Measurements from ENCODE around the gene PTGES2.
"Not testable (repeated sequence)": the region's sequence is repeated elsewhere in the genome, so short reads cannot be mapped to it uniquely, and the experiment has no call there.

PTGES2 gene

DNA sequence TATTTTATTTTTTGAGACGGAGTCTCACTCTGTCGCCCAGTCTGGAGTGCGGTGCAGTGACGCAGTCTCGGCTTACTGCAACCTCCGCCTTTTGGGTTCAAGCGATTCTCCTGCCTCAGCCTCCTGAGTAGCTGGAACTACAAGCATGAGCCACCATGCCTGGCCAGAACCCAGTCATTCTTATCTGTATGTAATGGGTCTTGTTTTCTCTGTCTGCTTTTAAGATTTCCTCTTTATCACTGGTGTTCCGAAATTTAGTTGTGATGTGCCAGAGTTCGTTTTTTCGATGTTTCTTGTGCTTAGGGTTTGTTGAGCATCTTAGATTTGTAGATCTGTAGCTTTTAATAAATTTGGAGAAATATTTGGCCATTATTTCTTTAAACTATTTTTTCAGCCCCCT lies 40.3 kb downstream of the PTGES2 start:
- DNase-seq: no peak

DNA sequence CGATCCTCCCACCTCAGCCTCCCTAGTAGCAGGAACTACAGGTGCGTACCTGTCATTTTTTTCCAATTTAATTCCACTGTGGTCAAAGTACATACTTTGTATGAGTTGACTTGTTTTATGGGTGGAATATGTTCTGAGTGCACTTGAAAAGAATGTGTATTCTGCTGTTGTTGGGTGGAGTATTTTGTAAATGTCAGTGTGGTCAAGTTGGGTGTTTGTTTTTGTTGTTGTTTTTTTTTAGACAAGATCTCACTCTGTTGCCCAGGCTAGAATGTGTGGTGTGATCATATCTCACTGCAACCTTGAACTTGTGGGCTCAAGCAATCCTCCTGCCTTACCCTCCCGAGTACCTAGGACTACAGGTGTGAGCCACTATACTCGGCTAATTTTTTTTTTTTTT lies 41.6 kb downstream of the PTGES2 start:
- DNase-seq: no peak

DNA sequence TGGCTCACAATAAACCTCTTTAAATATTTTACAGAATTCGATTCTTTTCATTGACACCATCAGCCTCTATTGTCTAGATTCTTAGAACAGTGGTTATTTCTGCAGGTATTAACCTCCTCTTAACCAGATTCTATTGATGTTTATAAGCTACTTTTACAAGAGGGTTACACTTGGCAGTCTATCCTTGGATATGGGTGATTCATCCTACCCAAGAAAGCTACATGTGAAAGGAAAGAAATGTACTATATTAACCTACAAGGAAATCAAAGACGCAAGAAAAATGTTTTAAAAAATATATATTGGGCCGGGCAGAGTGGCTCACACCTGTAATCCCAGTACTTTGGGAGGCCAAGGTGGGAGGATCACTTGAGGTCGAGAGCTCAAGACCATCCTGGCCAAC lies 42.8 kb downstream of the PTGES2 start:
- no peak for DNase-seq

DNA sequence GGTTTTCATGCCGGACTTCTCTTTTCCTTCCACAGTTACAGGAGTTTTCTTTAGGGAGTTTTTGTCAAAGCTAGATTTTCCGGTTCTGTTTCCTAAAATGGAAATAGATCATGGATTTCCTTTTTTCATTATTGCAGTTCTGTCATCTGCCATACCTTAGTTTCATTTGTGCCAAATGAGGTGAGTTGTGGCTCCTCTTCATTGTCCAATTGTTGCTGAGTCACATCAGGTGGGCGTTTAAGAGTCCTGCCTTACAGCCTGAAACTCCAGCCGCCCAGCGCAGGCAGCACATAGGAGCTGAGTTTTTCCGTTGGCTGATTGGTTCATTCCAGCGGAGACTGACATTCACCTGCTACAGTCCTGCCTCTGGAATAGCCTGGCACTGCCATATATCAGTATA lies 45.4 kb downstream of the PTGES2 start:
- DNase-seq: no peak

DNA sequence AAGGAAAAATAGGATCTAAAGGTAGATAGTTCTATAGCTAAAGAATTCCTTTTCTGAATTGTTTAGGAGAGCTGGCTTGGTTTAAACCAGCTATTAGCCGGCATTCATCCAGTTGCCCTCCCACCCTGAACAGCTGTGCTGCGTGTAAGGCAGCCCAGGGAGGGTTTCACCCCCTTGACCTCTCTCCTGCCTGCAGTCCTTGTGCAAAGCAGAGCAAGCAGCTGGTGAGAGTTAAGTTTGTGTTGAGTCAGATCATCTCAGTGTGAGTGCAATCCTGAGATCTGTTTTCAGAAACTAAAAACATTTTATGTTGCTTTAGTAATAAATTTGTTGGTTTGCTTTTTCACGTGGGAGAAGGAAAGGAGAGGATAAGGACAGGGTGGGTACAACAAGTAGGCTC lies 46.5 kb downstream of the PTGES2 start:
- DNase-seq: no peak

DNA sequence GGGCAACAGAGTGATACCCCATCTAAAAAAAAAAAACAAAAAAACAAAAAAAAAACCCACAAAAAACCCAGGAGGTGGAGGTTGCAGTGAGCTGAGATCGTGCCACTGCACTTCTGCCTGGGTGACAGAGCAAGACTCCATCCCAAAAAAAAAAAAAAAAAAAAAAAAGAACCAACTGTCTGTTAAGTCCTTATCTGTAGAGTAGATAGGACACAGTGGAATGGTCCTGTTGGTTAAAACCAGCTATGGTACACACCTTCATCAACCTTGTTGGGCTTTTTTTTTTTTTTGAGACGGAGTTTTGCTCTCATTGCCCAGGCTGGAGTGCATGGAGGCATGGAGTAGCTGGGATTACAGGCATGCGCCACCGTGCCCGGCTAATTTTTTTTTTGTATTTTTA lies 47.3 kb downstream of the PTGES2 start:
- DNase-seq: no peak

DNA sequence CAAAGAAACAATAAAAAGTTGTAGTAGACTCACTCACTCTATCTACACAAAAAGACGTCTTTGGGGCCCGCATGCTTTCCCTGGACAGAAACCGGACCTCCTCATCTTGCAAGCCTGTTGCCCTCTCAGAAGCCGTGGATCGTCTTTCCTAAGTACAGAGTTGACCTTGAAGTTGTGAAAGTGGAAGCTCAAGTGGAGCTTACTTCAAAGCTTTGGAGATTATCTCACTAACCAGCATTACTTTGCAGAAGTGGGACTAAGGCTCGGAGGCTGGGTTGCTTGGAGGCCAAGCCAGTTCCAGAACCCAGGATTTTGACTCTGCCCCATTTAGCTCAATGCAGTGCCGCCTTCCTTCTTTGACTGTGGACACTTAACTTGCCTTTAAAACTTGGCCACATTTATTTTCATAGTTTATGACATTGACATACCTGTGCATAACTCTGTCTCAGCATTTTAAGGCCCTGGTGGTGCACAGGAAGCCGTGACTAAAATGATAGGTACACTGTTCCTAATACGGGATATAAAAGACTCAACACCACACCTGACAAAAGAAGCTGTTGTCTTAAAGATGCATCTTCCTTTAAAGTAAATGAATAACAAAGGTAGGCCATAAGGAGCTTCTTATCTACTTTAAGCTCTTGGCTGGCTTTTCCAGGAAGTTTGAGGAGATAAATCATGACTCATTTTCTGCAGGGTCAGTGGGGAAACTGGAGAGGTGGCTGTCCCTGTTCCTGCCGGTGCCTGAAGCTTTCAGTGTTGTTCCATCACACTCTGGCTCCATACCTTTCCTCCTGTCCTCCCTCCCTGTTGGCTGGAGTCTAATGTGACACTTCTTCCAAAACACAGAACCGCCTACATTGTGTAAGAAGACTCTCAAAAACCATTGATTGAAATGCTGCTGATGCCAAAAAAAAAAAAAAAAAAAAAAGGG lies 48.8 kb downstream of the PTGES2 start:
- no peak for DNase-seq

DNA sequence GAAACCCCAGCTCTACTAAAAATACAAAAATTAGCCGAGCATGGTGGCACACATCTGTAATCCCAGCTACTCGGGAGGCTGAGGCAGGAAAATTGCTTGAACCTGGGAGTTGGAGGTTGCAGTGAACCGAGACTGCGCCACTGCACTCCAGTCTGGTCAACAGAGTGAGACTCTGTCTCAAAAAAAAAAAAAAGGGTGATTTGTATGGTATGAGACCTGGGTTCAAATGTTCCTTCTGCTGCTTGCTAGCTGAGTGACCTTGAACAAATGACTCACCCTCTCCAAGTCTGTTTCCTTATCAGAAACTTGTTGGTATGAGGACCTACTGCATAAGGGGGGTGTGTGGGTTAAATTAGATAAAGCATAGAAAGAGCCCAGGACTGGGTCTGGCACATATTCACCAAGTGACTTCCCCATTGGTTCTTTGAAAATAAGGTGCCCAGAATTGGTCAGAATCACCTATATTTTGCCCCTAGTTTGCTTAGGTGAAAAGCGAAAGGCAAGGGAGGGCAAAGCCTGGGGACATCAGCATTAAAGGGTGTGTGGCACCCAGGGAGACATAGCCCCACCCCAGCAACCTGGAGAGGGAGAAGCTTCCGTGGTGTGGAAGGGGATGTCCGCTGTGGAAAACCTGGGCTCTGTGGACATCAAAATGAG lies 49.6 kb downstream of the PTGES2 start:
- DNase-seq: no peak

DNA sequence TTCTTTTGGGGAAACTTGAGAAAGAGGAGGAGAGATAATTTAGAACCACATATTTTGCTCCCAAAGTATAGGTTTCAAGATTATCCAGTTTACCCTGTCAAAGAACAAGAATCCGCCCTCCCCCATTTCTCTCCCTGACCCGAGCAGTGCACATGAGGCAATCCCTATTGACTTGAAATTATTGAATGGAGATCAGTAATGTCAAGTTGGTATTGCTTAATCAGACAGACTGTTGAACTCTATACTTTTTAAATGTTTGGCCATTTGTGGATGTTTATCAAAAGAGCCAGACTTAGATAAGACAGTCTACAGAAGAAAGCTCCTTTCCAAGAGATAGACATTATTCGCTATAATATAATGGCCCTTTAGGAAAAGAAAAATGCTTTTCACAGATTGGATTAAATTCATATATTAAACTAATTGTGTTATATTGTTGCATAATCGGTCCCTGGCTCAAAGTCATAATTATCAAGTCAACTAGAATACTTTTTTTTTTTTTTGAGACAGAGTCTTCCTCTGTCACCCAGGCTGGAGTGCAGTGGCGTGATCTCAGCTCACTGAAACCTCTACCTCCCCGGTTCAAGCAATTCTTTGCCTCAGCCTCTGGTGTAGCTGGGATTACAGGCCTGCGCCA lies 54.2 kb downstream of the PTGES2 start:
- DNase-seq: no peak

DNA sequence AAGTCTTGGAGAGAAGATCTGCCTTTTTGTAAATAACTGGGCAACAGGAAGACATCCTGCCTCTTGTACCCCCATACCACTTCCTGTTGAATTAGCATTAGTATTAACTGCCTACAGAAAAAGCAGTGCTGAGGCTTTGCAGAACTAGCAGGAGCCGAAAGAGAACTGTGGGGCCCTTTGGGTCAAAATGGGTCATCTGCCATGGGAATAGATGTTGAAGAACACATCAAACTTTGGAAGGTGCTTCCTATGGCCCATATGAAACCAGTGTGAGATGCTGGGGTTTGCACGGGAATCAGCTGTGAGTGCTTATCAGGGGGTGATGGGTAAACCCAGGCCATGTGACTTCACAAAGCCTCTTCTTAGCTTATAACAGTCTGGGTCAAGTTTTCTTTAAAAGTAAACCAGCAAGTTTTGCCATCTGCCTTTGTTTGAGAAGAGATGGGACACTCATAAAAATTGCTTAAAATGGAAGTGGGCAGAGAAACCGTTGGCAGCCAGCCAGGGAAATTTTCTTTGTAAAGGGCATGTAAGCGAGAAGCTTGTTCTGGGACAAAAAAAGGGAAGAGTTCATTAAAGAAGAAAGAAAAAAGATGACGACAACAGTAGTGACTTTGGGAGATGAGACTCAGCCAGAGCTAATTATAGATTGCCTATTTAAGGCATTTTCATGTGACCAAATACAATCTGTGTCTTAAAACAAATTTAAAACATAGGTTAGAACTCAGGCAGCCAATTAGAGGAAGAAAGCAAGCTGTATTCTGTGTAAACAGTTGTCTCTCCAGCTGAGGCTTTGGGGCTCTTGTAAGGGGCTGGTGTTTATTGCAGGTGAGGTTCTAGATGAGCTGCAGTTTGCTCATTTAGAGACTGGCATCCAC lies 55.1 kb downstream of the PTGES2 start:
- DNase-seq: peak; percentile 64 to 71

DNA sequence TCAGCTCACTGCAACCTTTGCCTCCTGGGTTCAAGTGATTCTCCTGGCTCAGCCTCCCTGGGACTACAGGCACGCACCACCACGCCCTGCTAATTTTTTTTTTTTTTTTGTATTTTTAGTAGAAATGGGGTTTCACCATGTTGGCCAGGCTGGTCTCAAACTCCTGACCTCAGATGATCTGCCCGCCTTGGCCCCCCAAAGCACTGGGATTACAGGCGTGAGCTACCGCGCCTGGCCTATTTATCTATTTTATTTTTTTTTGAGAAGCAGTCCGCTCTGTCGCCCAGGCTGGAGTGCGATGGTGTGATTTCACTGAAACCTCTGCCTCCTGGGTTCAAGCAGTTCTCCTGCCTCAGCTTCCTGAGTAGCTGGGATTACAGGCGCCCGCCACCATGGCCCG lies 56.1 kb downstream of the PTGES2 start:
- not testable (repeated sequence) for DNase-seq

DNA sequence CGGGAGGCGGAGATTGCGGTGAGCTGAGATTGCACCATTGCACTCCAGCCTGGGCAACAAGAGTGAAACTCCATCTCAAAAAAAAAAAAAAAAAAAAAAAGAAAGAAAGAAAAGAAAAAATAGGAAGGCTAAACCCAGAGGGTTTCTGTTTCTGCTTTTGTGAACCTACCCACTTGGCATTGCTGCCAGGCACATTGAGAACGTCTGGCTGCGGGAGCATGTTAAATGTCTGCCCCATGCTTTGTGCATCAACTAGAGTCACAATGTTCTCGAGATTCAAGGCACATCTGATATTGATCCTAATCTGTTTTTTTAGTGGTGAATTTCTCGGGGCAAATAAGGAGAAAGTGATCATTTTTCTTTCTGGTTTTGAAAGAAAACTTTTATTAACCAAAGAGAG lies 56.7 kb downstream of the PTGES2 start:
- no peak for DNase-seq

Measured in stimulated activated CD4-positive, alpha-beta T cell treated with anti-CD3 and anti-CD28 coated beads, Interleukin-2, amount 100 ng/mL, for 24 hours (primary cell).